Stimulated activated CD4-positive, alpha-beta T cell treated with anti-CD3 and anti-CD28 coated beads, Interleukin-2, amount 100 ng/mL, for 24 hours (primary cell): ENCODE results near the gene CDO1.
"Not testable (repeated sequence)": the region's sequence is repeated elsewhere in the genome, so short reads cannot be mapped to it uniquely, and the experiment has no call there.

Experiments
- DNase-seq, 2 donors: peaks; one replicate each; pipeline ENCODE4 v3.0.0-alpha.2; 2020

The CDO1 gene

DNA sequence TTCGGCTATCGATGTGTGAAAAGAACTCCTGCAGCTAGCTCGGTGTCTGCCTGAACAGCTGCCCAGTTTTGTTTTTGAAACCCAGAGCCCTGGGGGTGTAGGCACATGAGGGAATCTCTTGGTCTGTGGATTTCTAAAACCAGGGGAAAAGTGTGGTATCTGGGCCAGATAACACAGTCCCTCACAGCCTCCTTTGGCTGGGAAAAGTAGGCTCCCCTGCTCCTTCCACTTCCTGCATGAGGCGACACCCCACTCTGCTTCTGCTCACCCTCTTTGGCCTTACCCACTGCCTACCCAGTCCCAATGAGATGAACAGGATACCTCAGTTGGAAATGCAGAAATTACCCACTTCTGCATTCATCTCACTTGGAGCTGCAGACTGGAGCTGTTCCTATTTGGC, 9.5 kb upstream of the CDO1 start:
- DNase-seq: no peak

DNA sequence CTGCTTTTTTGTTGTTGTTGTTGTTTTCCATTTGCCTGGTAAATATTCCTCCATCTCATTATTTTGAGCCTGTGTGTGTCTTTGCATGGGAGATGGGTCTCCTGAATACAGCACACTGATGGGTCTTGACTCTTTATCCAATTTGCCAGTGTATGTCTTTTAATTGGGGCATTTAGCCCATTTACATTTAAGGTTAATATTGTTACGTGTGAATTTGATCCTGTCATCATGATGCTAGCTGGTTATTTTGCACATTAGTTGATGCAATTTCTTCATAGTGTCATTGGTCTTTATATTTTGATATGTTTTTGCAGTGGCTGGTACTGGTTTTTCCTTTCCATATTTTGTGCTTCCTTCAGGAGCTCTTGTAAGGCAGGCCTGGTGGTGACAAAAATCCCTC, 8.5 kb upstream of the CDO1 start:
- not testable (repeated sequence) for DNase-seq

DNA sequence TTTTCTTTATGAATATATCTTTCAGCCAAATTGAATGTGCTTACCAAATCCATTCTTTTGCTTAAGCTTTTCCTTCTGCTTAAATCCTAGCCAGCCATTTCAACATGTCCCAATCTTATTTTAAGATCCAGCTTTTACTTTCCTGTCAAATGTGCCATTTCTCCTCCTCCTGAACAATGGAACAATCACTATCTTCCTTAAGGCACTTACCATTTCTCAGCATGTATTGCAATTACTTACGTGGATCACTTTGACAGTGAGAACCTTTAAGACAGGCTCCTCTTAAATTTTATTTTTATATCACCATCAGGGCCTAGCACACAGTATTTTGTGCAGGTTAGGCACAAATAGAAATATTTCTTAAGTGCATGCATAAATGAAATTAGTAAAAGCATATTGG, 4.4 kb upstream of the CDO1 start:
- no peak for DNase-seq

DNA sequence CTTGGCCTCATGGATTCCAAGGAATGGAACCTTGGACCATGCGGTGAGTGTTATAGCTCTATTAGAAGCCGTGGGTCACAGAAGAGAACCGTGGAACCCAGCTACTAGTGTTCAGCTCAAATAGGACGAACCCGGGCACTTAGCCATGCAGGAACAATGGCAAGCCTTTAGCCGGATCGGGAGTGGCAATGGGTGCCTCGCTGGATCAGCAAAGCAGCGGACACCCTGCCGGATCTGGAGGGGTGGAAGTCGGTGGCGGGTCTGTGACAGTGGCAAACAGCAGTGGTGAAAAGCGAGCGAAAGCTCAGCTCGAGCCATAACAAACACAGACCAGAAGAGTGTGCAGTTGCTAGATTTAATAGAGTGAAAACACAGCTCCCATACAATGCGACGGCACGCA, 2.4 kb upstream of the CDO1 start:
- no peak for DNase-seq

DNA sequence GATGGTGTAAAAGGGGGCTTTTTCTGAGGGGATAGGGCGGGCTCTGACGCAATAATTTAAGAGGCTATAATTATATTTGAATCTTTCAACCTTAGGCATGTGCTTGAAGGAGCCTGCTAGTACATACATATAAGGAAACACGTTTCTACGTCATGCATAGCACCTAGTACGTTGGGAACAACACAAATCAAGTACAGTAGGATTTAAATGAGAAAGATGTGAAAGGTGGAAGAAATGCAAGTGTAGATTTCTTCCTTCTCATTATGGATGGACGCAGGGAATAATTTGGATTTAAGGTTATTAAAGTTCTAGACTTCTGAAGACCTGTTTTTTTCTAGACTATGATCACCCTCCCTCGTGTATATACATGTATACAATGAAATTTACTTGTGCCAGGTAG, 927 bp upstream of the CDO1 start:
- DNase-seq: no peak

DNA sequence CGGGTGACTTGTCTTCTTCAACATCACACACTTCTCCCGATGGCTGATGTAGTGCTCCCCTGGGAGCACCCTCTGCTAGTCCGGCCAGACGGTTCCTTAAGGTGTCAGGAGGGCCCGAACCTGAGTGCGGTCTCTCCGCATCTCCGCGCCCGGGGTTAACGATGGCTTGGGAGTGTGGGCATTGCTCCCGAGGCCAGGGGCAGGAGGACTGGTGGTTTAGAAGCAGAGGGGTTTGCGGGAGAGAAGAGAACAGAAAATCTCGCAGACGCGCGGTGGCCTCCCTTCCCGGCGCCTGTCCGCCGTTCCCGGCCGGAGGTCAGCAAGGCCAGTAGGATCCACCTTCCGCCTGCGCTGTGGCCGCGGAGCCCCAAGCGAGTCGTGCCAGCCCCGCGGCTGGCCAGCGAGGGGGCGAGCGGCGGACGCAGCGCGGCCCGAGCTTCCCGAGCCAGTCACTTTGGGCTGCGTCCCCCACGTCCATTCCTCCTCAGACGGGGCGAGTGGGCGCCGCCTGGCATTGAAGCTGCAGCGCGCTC, 700 bp downstream of the CDO1 start:
- peak in 1 of 2 donors; percentile 10 for DNase-seq

DNA sequence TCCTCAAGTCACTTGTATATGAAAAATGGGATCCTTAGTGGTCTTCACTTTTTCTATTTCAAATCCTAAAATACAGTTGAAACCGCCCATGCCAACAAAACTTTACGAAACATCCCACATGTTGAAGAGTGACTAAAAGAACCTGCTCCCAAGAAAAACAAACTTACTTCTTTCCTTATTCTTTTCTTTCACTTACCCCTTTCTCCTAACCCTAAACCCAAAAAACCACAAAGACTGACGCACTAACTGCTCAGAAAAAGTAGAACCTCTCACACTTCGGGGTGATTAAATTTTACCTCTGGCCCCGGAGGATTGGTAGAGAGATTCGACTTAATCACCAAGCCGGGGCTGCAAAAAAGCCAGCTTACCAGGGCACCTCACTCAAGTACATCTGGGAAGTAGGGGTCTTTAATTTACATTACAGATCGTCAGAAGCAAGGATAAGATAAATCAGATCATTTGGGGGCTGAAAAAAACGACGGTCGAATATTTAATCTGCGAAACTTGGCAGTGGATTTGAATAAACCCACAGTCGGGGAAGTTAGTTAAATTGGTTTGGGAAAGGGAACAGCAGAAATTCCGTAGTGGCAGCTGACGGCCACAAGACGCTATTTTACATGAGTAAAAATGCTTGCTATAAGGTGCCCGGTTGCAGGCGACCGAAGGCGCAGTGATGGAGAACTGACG, 1.3 kb downstream of the CDO1 start:
- DNase-seq: no peak

DNA sequence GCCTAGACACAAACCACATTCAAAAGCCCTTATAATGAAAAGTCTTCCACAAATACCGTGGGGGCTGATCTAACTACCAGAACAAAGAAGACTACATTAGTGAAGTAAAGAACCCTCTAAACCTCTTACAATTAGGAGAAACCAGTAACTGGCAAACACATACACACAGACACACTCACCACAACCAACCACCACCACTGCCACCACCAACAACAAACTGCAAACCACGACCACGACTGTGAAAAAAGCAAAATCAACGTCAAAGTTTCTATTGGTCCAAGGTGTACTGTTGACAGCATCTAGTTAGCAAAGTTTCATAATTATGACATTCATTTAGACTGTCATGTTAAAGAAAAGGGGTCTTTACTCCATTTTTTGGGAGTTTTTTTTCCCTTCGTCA, 2.7 kb downstream of the CDO1 start:
- DNase-seq: no peak

DNA sequence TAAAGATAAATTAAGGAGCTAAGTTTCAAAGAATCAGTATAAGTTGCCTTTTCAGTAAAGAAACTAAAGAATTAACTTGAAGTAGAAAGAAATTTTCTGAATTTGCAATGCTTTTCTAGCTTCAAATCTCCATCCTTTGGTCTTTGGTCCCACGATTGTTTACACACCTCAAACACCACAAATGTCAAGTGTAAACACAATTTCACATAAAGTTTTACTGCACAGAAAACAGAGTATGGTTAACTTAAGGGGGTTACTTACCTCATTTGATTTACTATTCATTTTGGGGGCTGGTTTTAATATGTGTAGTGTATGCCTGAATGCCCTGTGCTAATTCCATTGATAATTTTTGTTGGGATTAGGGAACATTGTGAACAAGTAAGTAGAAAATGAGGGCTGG, 4.1 kb downstream of the CDO1 start:
- no peak for DNase-seq

DNA sequence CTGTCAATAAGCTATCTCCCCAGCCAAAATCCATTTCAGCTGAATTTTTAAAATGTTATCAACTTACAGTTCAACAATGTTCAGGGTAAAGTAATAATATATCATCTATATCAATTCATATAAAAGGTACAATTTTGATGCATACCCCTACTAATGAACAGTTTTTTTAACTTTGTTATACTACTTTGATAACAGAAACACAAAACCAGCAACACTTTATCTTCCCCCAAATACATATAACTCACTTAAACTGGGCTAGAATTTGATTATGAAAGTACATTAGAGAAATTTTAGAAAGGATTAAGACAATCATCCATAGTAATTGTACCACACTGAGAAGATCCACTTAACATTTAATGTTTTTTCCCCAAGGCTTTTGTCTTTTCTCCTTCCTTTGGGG, 5.1 kb downstream of the CDO1 start:
- no peak for DNase-seq

DNA sequence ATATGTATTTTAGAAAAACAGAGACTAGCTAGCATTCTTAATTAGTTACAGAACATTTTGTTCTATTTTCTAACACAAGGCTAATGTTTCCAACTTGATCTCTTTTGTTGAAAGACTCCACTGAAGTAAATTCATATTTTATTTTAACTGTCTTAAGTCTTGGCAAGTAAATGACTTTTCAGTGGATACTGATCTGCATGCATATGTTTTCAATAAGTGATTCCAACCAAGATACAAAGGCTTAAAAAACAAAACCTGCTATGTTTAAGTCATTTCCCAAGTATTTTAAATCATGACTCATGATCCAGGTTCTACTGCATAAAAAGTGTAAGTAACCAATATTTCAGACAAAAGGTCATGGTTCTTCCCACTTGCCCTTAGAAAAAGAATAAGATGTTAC, 5.7 kb downstream of the CDO1 start:
- no peak for DNase-seq

DNA sequence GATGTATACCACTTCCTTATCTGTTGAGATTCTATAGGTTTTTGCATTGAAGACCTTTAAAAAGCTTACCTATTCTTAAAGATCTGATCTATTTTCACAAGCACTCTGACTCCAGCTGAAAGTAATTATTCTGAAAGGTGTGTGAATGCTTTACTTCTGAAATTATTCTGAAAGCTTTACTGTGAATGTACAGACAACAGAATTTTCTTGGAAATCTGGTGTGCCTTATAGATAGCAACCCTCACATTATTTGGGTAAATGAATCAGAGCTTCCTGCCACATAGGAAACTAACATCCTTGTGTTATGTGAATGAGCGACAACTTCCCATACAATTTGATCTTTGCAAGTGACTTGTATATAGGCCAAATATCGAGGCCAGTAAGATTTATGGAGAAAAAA, 6.5 kb downstream of the CDO1 start:
- no peak for DNase-seq

DNA sequence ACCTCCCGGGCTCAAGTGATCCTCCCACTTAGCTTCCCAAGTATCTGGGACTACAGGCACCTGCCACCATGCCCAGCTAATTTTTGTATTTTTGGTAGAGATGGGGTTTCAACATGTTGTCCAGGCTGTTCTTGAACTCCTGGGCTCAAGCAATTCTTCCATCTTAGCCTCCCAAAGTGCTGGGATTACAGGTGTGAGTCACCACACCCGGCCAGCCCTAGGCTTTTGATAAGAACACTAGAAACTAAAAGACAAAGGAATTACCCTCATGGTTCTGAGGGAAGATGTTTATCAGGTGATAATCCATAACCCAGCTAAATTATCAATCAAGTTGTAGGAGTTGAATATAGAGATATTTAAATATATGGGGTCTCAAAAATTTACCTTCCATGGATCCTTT, 8.4 kb downstream of the CDO1 start:
- not testable (repeated sequence) for DNase-seq

DNA sequence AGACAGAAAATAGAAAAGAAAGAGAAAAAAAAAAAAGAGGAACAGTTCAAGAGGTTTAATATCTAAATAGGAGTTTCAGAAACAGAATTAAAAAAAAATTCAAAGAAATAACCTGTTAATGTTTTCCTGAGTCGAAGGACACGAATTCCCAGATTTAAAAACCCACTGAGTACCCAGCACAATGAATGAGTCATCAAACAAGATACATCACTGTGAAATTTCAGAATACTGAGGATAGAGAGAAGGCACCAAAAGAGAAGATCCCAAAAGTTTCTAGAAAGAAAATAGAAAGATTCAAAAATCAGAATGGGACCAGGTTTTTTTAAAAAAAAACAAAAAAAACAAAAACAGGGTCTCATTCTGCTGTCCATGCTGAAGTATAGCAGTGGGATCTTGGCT, 8.8 kb downstream of the CDO1 start:
- DNase-seq: no peak

DNA sequence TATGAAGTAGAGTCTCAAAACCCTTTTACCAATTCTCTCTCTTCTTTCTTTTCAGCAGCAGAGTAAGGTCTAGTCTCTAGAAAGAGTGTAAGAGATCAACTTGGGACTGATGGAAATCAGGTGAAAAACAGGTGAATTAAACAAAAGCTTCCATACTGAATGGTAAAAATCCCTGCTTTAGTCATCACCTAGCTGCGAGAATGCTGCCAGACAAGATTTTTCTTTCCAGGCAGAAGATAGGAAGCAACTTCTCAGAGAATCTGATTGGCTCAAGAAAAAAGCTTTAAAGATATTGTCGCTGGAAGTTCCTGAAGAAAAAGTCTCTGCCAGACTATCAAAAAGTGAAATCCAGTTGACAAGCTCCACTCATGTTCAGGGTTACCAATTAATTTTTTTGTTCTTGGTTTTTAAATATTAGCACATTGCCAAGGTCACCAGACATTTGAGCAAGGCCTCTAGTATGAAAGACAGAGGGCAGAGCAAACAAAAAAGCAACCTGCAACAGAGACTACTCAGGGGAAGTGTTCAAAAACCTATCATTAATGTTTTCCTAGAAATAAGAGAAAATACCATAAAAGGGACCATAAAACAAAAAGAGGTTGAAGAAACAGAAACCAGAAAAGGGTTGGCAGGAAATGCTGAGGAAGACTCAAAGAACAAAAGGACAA, 9.3 kb downstream of the CDO1 start:
- DNase-seq: no peak

DNA sequence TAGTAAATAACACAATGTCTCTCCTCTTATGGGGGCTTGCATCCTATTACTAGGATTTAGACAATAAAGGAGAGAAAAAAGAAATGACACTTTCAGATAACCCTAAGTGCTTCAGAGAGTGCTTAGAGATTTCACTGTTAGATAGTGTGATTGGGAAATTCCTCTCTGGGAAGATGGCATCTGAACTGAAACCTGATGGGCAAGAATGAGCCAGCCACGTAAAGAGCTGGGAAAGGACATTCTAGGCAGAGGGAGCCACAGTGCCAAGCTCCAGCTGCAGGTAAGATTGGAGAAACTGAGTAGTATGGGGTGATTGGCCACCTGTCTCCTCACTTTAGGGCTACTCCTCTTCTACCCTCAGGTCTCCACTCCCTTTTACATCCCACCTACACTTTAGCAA, 14.5 kb downstream of the CDO1 start:
- DNase-seq: no peak

DNA sequence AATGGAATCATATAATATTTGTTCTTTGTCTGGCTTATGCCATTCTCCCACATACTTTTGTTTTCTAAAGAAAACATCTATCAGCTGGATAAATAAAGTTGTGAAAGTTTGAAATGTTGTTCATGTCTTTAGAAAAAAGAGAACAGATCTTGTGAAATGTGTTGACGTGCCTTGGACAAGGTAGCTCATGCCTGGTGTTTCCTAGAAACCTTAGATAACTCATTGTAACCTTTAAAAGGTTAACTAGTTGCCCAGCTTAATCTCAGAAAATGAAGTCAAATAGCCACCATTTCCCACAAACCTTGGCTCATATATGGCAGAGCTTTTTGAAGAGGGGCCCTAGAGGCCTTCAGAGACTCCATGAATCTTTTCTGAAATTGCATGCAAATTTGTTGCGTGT, 15.3 kb downstream of the CDO1 start:
- no peak for DNase-seq

DNA sequence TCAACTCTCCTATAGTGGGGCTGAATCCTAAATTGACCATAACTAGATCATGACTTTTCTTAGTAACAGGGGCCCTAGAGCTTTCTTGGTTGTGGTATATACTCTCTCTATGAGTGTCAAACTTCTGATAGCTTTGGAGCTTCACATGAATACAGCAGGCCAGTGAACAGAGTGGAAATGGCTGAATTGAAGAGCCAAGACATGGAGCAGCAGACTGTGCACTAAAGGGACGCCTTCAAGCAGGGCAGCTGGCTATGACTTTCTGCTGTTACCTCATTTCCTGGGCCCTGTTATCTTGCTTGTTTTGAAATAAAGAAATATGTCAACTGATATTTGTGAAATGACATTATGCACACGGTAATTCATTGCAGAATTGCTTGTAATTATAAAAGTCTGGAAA, 16.4 kb downstream of the CDO1 start:
- no peak for DNase-seq

DNA sequence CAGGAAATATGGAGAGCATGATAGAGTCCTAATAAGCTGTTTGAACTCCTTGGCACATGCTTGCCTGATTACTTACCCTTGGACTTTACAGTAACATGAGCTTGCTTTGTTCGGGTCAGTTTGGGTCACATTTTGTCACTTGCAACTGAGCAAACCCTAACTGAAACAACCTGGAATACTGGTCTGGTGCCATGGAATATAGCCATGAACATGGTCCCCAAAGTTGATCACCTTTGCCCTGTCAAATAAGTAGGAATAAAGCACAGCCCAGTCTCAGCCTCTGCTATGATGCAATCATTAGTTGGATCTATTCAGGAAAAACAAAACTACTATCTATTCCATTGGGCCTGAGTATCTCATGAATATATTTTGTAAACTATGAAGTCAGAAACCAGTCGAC, 18.2 kb downstream of the CDO1 start:
- no peak for DNase-seq

DNA sequence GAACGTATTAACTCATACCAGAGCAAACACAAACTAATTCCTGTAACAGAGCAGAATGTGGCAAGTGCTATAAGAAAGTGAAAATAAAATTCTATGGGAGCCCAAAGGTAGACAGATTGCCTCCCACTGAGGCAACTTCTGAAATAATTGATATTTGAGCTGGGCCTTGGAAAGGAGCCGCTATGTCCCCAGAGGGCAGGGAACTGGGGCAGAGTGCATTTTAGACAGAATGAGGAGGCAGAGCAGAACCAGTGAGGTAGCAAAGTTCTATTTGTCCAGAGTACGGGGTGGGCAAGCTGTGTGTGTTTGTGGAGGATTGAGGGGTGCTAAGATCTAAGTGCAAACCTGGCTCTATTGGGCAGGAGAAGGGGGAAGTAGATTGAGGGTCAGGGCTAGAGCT, 19.8 kb downstream of the CDO1 start:
- DNase-seq: no peak

DNA sequence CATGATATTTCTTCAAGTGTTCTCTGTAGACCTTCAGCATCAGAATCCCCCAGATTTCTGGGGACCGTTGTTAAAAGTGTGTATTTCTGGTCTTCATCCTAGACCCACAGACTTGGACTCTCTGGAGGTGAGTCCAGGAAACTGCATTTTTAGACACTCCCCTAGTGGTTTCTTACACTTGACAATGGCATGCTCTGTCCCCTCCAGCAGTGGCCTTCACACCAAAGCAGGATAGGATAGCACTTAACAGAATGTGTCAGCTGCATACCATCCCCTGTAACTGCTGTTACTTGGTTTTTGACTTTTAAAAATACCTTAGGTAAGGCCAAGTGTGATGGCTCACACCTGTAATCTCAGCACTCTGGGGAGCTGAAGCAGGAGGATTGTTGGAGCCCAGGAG, 20.8 kb downstream of the CDO1 start:
- no peak for DNase-seq

DNA sequence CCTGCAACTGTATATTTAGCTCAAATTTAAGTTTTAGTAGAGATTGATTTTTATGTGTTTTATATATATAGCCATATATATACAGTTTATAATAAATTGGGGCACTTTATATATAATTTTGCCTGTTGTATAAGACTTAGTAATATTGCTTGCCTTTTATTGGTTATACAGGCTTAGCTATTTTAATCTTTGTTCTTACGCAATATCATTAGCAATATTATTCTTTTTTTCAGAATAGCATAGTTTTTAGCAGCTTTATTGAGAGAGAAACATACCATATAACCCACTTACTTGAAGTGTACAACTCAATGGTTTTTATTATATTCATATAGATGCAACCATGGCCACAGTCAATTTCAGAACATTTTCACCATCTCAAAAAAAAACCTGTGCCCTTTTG, 28.0 kb downstream of the CDO1 start:
- no peak for DNase-seq

DNA sequence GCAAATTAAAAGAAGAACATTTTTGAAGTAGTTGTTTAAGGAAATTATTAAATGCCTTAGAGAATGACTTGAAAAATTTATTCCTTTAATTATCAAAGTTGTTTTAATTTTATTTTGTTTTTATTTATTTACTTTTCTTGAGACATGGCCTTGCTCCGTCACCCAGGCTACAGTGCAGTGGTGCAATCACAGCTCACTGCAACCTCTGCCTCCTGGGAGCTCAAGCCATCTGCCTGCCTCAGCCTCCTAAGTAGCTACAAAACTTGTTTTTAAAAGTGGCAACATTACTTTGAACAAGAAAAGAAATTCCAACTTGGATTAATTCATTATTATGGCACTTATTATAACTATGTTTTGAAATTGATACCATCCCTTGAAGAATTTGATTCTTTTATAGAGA, 29.0 kb downstream of the CDO1 start:
- no peak for DNase-seq

DNA sequence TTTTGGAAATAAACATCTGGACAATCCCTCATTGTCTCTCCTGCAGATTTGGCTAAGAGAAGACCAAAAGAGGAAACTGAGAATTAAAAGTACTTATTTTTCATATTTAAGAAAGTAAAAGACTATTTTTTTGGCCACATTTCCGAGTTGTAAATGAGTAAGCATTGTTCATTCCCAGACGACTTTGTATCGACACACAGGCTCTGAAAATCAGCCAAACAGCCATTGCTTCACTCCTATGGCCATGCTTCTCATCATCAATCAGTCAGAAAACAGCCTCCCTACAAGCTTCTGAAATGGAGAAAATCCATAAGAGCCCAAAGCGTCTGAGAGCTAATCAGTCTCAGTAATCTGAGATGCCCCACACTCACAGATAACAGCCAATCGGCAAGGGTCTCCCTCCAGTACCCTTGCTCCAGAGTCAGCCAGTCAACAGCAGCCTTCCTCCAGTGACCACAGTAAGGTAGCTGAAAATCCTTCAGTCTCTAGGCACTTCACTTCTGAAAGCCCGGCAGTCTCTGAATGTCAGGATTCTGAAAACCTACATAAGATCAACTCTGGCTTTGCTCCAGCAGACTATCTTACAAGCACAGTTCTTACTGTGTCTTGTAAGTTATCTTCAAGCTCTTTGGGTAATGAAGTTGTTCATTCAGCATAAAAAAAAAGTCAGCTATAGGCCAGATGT, 30.9 kb downstream of the CDO1 start:
- DNase-seq: no peak
